Osteocyte (in vitro differentiated cells): ENCODE measurements around the gene BHLHE23. TPM values are rescaled to one million over a fixed set of nuclear protein-coding genes. Genes with fewer than 3 reads are reported as not detected.

Source experiments
- DNase-seq: peaks from one replicate; pipeline ENCODE4 v3.0.0; 2021; ENCODE audit warnings: mixed read lengths; ENCODE audit not compliant: unreplicated experiment; ENCODE audit errors: extremely low spot score
- H3K27ac Mint-ChIP-seq: one replicate; pipeline ENCODE4 v1.8.0; 2021; ENCODE audit warnings: mild to moderate bottlenecking, mixed read lengths; ENCODE audit not compliant: unreplicated experiment
- H3K27me3 Mint-ChIP-seq: one replicate; pipeline ENCODE4 v1.8.0; 2021; ENCODE audit warnings: mixed read lengths; ENCODE audit not compliant: unreplicated experiment
- H3K36me3 Mint-ChIP-seq: one replicate; pipeline ENCODE4 v1.8.0; 2021; ENCODE audit warnings: mixed read lengths; ENCODE audit not compliant: unreplicated experiment
- H3K4me1 Mint-ChIP-seq: one replicate; pipeline ENCODE4 v1.8.0; 2021; ENCODE audit warnings: mixed read lengths; ENCODE audit not compliant: unreplicated experiment
- H3K4me3 Mint-ChIP-seq: one replicate; pipeline ENCODE4 v1.8.0; 2021; ENCODE audit warnings: mild to moderate bottlenecking, moderate library complexity, mixed read lengths; ENCODE audit not compliant: unreplicated experiment
- H3K9me3 Mint-ChIP-seq: one replicate; pipeline ENCODE4 v1.8.0; 2021; ENCODE audit warnings: mixed read lengths; ENCODE audit not compliant: unreplicated experiment
- total RNA-seq: library from RNA; stranded (reverse); gene quantifications from 2 replicates; pipeline ENCODE4 v1.2.1, GENCODE V29; 2021
- TF ChIP-seq, protein P1 (sequence below): fragments of 200-600 bp; sonication (generic); IDR thresholded peaks from 2 replicates; pipeline ENCODE4 v1.5.0; 2021; ENCODE audit warnings: antibody characterized with exemption, mild to moderate bottlenecking, moderate library complexity

Gene BHLHE23
- total RNA-seq, 1 donor from 2014 or later: not detected

DNA sequence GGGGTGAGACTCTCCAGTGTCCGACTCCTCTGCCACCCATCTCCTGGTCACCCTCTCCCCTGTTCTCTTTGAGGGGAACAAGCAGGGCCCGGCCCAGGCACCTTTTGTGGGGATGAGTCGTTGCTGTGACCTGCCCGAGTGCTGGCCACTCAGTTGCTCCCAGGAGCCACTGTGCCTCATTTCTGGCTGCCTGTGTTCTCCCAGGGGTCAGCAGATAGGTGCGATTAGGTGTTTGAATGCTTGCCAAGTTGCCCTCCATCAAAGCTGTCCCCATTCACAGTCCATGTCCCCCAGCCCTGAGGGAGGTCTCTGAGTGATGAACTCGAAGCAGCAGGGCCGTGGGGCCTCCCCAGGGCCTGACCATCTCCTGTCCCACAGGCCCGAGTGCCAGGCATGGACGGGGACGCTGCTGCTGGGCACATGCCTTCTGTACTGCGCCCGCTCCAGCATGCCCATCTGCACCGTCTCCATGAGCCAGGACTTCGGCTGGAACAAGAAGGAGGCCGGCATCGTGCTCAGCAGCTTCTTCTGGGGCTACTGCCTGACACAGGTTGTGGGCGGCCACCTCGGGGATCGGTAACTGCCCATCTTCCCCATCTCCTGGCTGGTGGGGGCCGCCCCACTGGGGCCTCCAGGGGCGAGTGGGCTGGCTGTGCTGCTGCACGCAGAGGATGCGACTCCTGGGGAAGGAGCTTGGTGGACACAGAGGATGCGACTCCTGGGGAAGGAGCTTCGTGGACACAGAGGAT, 50.2 kb downstream of the BHLHE23 start:
- no peak overlapping the region for H3K4me3 Mint-ChIP-seq
- TF ChIP-seq, protein P1, sequence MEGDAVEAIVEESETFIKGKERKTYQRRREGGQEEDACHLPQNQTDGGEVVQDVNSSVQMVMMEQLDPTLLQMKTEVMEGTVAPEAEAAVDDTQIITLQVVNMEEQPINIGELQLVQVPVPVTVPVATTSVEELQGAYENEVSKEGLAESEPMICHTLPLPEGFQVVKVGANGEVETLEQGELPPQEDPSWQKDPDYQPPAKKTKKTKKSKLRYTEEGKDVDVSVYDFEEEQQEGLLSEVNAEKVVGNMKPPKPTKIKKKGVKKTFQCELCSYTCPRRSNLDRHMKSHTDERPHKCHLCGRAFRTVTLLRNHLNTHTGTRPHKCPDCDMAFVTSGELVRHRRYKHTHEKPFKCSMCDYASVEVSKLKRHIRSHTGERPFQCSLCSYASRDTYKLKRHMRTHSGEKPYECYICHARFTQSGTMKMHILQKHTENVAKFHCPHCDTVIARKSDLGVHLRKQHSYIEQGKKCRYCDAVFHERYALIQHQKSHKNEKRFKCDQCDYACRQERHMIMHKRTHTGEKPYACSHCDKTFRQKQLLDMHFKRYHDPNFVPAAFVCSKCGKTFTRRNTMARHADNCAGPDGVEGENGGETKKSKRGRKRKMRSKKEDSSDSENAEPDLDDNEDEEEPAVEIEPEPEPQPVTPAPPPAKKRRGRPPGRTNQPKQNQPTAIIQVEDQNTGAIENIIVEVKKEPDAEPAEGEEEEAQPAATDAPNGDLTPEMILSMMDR: no peak

More for the DNA sequence above, 50.2 kb downstream of the BHLHE23 start:
- Mint-ChIP-seq H3K36me3 (no peaks in the 10 kb centered on the region), H3K9me3 (no peaks in the 10 kb centered on the region), H3K4me1 (peaks cover 9% of the 10 kb centered on the region), H3K27me3 (no peaks in the 10 kb centered on the region), H3K27ac (no peak overlapping the region)
- no peak for DNase-seq

Other genes starting within 250 kb of the BHLHE23 start
- 11.2 and 11.4 TPM in 2 replicates for gene MRGBP, start 210.5 kb downstream of the BHLHE23 start, total RNA-seq
- gene OGFR, start 202.1 kb downstream of the BHLHE23 start, total RNA-seq: 47.2 and 48.9 TPM in 2 replicates
- 1.7 and 1.8 TPM in 2 replicates for gene COL9A3, start 189.9 kb downstream of the BHLHE23 start, total RNA-seq
- 12.2 and 12.8 TPM in 2 replicates for gene TCFL5, start 145.1 kb downstream of the BHLHE23 start, total RNA-seq
- 53.6 and 54.7 TPM in 2 replicates for gene DIDO1, start 80.5 kb downstream of the BHLHE23 start, total RNA-seq
- gene GID8, start 68.8 kb downstream of the BHLHE23 start, total RNA-seq: 33.5 and 35.8 TPM in 2 replicates
- gene SLC17A9, start 54.3 kb downstream of the BHLHE23 start, total RNA-seq: not detected in 2 replicates
- gene YTHDF1, start 209.2 kb upstream of the BHLHE23 start, total RNA-seq: 44.9 and 46.8 TPM in 2 replicates
- gene BIRC7, start 228.9 kb upstream of the BHLHE23 start, total RNA-seq: not detected in 2 replicates
- gene NKAIN4, start 247.5 kb upstream of the BHLHE23 start, total RNA-seq: 0.62 TPM in 1 of 2 replicates, not detected in the other